Stimulated activated CD8-positive, alpha-beta memory T cell treated with anti-CD3 and anti-CD28 coated beads, Interleukin-12 subunit alpha, Interleukin-12 subunit beta, amount 100 ng/mL, for 1 hour (primary cell): ENCODE data around the gene PTDSS2.
A peak's percentile ranks its signal among the peaks of the same experiment; 100 is the strongest.
"Not testable (repeated sequence)": the region's sequence is repeated elsewhere in the genome, so short reads cannot be mapped to it uniquely, and the experiment has no call there.

Source experiments
- DNase-seq: peaks from one replicate; pipeline ENCODE4 v3.0.0-alpha.2; 2020; ENCODE audit warnings: low read depth

PTDSS2 gene

GRCh38 chr11:449889-450808, at the start of gene PTDSS2:
Gene PTDSS2, plus strand, starts transcription at chr11:450279. Its CDS starts 177 bp downstream, at chr11:450456.
- peak; percentile 90 for DNase-seq

GRCh38 chr11:401196-401595, 48.9 kb upstream of the PTDSS2 start:
- DNase-seq: not testable (repeated sequence)

GRCh38 chr11:403021-403760, 46.9 kb upstream of the PTDSS2 start:
- DNase-seq: no peak

DNA sequence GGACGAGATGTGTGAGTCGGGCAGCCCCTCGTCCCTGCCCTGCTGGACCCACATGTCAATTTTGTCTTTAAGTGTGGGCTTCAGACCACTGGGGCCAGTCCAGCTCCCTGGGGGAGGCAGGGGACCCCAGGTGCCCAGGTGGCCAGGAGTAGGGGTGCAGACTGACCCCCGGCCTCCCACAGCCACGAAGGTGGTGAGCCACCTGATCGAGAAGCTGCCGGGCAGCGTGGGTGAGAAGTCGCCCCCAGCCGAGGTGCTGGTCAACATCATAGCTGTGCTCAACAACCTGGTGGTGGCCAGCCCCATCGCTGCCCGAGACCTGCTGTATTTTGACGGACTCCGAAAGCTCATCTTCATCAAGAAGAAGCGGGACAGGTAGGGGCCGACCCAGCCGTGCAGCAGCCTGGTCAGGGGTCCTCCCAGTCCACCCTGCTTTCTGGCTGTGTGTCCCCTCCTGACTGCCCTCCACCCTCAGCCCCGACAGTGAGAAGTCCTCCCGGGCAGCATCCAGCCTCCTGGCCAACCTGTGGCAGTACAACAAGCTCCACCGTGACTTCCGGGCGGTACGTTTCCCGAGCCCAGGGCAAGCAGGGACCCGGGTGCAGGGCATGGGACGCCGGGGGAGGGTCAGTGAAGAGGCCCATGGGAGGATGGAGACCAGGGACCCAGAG, 46.2 kb upstream of the PTDSS2 start:
- DNase-seq: no peak

GRCh38 chr11:404551-405264, 45.4 kb upstream of the PTDSS2 start:
- no peak for DNase-seq

DNA sequence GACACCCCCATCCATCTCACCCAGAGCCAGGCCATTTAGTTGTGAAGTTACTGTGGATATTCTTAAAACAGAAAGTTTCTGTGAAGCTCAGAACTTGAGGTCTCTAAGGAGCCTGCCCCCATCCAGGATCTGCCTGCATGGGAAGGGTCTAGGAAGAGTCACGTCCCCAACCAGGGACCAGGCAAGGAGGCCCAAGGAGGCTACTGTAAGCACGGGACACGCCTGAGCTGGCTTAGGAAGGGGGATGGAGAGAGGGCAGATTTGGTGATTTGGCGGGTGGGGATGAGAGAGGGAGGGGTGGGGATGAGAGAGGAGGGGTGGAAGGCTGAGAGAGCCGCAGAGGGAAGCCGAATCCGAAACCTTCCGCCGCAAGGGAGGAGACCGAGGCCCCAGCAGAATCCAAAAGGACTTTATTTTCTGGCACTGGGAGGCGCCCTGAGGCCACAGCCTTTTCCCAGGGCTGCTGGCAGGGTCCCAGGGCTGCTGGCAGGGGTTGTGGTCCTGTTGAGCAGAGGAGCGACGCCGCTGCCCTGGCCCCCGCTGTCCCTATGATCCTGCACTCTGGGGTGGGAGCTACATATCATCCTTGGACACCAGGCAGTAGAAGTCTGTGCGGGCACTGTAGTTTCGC, 44.6 kb upstream of the PTDSS2 start:
- no peak for DNase-seq

DNA sequence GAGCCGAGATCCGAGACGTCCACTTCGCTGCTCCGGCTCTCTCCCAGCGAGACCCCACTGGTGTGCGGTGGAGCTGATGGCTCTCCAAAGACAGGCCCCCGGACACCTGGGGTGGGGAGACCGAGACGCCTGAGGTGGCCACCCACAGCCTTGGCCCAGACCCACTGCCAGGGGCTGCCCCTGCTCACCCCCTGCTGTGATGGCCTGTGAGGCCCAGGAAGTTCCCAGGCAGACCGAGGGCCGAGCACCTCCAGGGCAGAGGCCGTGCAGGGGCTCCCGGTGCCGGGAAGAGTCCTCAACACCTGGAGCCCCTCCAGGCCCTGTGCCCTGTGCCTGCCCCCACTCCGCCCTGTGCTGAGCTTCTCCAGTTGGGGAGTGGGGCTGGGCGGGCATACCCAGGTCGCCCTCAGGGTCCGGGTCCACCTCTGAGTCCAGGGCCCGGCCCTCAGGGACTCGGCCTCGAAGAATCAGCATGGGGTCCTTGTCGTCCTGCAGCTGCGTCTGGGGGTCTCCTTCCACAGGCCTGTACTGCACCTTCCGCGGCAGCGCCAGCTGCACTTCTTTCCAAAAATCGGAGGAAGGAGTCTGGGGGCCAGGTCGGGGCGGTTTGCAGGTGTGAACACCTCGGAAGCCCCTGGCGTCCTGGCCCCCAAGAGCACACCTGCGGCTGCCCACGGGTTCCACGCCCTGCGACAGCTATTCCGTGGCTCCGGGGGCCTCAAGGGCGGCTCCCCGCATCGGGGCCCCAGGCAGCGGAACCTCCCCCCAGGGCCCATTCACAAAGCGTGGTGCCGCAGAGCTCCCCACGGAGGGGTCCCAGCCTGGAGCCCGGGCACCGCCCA, 43.9 kb upstream of the PTDSS2 start:
- no peak for DNase-seq

DNA sequence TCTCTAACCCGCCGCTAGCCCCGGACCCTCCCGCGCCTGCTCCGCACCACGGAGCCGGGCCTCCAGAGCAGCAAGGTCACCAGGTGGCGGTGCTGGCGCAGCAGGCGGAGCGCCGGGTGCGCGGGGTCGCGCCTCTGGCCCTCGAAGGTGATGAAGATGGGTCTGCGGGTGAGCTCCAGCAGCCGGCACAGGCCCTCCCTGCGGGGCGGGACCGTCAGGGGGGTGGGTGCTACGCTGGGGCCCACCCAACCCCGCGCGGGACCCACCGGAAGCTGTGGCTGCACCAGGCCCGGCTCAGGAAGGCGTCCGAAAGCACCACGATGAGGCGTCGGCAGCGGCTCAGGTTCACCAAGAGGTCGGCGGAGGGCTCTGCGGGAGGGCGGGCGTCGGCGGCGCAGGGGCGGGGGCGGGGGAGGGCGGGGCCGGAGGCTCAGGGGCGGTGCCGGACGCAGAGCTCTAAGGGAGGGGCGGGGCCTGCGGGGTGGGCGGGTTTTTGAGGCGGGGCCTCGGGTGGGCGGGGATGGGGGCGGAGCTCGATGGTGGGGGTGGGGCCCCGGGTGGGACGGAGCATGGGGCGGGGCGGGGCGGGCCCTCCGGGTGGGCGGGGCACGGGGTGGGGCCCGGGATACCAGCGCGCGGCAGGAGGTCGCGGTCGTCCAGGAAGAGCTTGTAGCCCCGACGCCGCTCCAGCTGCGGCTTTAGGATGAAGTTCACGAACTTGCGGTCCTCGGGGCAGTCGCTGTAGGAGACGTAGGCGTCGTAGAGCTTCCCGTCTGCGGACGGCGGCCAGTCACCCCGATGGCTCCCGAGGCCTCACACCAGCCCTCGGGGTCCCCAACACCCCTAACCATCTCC, 43.1 kb upstream of the PTDSS2 start:
- DNase-seq: peak; percentile 88

DNA sequence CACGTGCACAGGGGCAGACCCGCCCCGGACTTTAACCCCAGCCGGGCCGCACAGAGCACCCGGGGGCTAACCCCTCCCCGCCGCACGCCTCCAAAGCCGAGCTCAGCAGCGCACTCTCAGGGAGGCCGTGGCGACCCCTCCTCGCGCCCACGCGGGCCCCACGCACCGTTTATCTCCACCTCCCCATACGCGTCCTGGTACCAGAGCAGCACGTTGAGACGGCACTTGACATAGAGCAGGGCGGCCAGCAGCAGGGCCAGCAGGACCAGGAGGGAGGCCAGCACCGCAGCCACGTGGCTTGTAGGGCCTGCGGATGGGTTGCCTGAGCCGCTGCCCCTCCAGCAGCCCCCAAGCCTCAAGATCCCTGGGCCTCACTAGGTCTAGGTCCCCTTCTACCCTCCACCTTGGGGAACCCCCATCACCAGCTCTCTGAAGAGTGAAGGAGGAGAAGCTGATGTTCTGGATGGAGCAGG, 42.4 kb upstream of the PTDSS2 start:
- DNase-seq: no peak

GRCh38 chr11:408154-409007, 41.7 kb upstream of the PTDSS2 start:
- no peak for DNase-seq

GRCh38 chr11:409008-409599, 41.0 kb upstream of the PTDSS2 start:
- no peak for DNase-seq

GRCh38 chr11:409600-410483, 40.2 kb upstream of the PTDSS2 start:
- DNase-seq: no peak

DNA sequence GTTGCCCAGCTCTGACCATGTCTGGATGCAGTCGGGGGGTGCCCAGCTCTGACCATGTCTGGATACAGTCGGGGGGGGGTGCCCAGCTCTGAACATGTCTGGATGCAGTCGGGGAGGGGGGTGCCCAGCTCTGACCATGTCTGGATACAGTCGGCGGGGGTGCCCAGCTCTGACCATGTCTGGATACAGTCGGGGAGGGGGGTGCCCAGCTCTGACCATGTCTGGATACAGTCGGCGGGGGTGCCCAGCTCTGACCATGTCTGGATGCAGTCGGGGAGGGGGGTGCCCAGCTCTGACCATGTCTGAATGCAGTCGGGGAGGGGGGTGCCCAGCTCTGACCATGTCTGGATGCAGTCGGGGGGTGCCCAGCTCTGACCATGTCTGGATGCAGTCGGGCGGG, 39.4 kb upstream of the PTDSS2 start:
- not testable (repeated sequence) for DNase-seq

DNA sequence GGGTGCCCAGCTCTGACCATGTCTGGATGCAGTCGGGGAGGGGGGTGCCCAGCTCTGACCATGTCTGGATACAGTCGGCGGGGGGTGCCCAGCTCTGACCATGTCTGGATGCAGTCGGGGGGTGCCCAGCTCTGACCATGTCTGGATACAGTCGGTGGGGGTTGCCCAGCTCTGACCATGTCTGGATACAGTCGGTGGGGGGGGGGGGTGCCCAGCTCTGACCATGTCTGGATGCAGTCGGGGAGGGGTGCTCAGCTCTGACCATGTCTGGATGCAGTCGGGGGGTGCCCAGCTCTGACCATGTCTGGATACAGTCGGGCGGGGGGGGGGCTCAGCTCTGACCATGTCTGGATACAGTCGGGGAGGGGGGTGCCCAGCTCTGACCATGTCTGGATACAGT, 38.6 kb upstream of the PTDSS2 start:
- not testable (repeated sequence) for DNase-seq

GRCh38 chr11:412641-413119, 37.4 kb upstream of the PTDSS2 start:
- no peak for DNase-seq

DNA sequence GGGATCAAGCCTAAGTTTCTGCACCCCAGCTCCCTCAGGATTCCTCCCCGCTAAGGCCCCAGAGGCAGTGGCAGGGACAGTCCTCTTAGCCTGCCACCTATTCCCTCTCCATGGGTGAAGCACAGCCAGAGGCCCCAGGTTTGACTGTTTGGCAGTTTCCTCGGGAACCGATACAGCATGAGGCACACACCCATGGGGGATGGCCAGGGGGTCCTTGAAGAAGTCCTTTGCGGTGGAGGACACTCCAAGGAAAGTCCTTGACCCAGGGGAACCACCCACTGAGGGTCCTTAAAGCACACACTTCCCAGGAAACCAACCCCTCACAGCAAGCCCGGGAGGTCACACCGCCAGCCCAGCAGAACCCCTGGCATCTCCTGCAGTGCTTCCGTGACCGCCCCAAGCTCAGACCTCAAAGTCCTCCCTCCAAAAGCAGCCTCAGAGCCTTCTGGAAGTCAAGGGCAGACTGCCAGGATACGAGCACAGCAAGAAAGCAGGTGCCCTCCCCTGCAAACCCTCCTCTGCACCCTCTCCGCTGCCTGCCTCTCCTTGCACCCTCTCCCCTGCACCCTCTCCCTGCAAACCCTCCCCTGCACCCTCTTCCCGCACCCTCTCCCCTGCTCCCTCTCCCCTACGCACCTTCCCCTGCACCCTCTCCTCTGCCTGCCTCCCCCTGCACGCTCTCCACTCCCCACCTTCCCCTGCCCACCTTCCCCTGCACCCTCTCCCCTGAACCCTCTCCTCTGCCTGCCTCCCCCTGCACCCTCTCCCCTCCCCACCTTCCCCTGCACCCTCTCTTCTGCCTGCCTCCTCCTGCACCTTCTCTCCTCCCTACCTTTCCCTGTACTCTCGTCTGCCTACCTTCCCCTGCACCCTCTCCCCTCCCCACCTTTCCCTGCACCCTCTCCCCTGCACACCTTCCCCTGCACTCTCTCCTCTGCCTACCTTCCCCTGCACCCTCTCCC, 36.7 kb upstream of the PTDSS2 start:
- DNase-seq: no peak
